HG03439 (cell line): Measurements from ENCODE around the gene FOXB2.
"Not testable (repeated sequence)": the region's sequence is repeated elsewhere in the genome, so short reads cannot be mapped to it uniquely, and the experiment has no call there.

ENCODE experiments used
- ATAC-seq: cut with Tn5 transposase; IDR thresholded peaks from one replicate; pipeline ENCODE4 v1.9.1; 2021; ENCODE audit warnings: mild to moderate bottlenecking, moderate library complexity; ENCODE audit not compliant: unreplicated experiment

The FOXB2 gene

GRCh38 chr9:77043743-77044142 lies 24.3 kb downstream of the FOXB2 start:
- not testable (repeated sequence) for ATAC-seq

GRCh38 chr9:77060681-77061080 lies 41.2 kb downstream of the FOXB2 start:
- ATAC-seq = not testable (repeated sequence)

GRCh38 chr9:77063645-77064285 lies 44.3 kb downstream of the FOXB2 start:
- ATAC-seq = no peak

- no peak for ATAC-seq
These were observed 46.9 kb downstream of the FOXB2 start for GRCh38 chr9:77066388-77066787.
